GM19193 (cell line): ENCODE results near the gene YLPM1.

Source experiments
- POLR2A ChIP-seq: IDR thresholded peaks from 4 replicates; pipeline ENCODE4 v1.6.1; 2011; ENCODE audit not compliant: insufficient read depth, insufficient read length; ENCODE audit errors: extremely low read depth

YLPM1 gene

GRCh38 chr14:74816124-74816523 lies 53.0 kb downstream of the YLPM1 start:
- no peak for TF ChIP-seq POLR2A

- no peak for TF ChIP-seq POLR2A
Measured at GRCh38 chr14:74820288-74820687, 57.2 kb downstream of the YLPM1 start.

GRCh38 chr14:74821267-74821915 lies 58.3 kb downstream of the YLPM1 start:
- no peak for TF ChIP-seq POLR2A

GRCh38 chr14:74824997-74825396 lies 61.9 kb downstream of the YLPM1 start:
- no peak for TF ChIP-seq POLR2A

- TF ChIP-seq POLR2A: no peak
Measured at GRCh38 chr14:74826574-74826973, 63.5 kb downstream of the YLPM1 start.

- no peak for TF ChIP-seq POLR2A
Measured at GRCh38 chr14:74829251-74829650, 66.1 kb downstream of the YLPM1 start.

- no peak for TF ChIP-seq POLR2A
Measured at GRCh38 chr14:74832849-74833248, 69.7 kb downstream of the YLPM1 start.

- TF ChIP-seq POLR2A: no peak
Measured at GRCh38 chr14:74834692-74835392, 71.7 kb downstream of the YLPM1 start.

- no peak for TF ChIP-seq POLR2A
Measured at GRCh38 chr14:74835645-74836250, 72.6 kb downstream of the YLPM1 start.

- TF ChIP-seq POLR2A: no peak
Measured at GRCh38 chr14:74836251-74836960, 73.3 kb downstream of the YLPM1 start.

GRCh38 chr14:74838166-74838565 lies 75.0 kb downstream of the YLPM1 start:
- no peak for TF ChIP-seq POLR2A

GRCh38 chr14:74840603-74841030 lies 77.5 kb downstream of the YLPM1 start:
- TF ChIP-seq POLR2A: no peak

- no peak for TF ChIP-seq POLR2A
Measured at GRCh38 chr14:74841230-74842207, 78.4 kb downstream of the YLPM1 start.

GRCh38 chr14:74843653-74844052 lies 80.5 kb downstream of the YLPM1 start:
- no peak for TF ChIP-seq POLR2A
